ENCODE measurements around the gene LRRC18.
A peak's percentile ranks its signal among the peaks of the same experiment; 100 is the strongest.

LRRC18 gene

DNA sequence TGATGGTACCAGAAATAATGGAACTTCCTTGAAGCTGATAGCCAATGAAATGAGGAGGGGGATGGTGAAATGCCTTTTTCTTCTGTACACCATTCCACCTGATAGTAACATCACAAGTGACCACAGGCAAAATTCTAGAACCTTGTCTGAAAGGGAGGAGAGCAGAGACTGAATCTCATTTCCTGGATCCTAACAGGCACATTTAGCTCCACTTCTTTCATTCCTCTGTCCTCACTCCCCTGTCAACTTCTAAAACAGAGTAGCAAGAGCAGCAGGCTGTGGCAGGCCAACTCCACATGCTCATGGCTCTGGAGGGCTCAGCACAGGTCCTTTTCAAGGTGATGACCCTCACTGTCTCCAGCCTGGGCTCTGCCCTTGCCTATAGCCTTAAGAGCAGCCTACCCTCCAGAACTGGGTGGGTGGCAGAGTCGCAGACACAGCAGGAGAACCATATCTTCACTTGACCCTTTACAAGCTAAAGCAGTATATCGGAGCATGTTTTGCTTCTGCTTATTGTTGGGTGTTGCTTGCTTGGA, at the start of gene LRRC18:
Gene LRRC18, minus strand, starts transcription at position 51 of the 536 bp plus-strand sequence. CDS start 25,685 bp downstream, outside the sequence.
- TF ChIP-seq, protein P1, sequence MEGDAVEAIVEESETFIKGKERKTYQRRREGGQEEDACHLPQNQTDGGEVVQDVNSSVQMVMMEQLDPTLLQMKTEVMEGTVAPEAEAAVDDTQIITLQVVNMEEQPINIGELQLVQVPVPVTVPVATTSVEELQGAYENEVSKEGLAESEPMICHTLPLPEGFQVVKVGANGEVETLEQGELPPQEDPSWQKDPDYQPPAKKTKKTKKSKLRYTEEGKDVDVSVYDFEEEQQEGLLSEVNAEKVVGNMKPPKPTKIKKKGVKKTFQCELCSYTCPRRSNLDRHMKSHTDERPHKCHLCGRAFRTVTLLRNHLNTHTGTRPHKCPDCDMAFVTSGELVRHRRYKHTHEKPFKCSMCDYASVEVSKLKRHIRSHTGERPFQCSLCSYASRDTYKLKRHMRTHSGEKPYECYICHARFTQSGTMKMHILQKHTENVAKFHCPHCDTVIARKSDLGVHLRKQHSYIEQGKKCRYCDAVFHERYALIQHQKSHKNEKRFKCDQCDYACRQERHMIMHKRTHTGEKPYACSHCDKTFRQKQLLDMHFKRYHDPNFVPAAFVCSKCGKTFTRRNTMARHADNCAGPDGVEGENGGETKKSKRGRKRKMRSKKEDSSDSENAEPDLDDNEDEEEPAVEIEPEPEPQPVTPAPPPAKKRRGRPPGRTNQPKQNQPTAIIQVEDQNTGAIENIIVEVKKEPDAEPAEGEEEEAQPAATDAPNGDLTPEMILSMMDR (conservative IDR thresholded peaks at IDR 0.05; ENCODE audit: low read depth, low read length): no peak
- no peak within 1 kb of the TSS for H3K4me3 ChIP-seq (ENCODE audit: low read depth, low read length)
- DNase-seq (ENCODE audit: low read depth): no peak

DNA sequence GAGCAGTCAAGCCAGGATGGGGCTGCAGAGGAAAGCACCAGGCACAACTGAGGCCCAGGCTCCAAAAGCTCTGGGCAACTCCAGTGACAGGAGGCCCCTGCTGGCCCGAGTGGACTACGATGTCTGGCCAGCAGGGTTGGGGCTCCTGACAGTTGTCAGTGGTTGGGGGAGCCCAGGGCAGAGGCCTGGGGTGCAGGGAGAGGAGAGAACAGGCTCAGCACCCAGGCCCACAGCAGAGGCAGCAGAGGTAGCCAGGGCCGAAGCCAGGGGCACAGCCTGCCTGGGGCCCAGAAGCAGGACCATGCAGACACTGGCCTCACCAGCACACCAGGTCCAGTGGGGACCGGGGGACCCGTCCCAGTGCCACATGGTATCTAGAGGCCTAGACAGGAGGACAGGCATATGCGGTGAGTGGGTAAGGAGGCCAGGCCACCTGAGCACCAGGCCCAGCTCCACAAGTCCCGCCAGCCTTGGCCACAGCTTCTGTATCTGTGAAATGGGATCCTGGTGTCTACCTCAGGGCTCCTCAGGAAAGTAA, 46.0 kb upstream of the LRRC18 start:
- no peak for DNase-seq (ENCODE audit: low read depth)
- no peak overlapping the region for H3K4me3 ChIP-seq (ENCODE audit: low read depth, low read length)
- TF ChIP-seq, protein P1 (conservative IDR thresholded peaks at IDR 0.05; ENCODE audit: low read depth, low read length): no peak

DNA sequence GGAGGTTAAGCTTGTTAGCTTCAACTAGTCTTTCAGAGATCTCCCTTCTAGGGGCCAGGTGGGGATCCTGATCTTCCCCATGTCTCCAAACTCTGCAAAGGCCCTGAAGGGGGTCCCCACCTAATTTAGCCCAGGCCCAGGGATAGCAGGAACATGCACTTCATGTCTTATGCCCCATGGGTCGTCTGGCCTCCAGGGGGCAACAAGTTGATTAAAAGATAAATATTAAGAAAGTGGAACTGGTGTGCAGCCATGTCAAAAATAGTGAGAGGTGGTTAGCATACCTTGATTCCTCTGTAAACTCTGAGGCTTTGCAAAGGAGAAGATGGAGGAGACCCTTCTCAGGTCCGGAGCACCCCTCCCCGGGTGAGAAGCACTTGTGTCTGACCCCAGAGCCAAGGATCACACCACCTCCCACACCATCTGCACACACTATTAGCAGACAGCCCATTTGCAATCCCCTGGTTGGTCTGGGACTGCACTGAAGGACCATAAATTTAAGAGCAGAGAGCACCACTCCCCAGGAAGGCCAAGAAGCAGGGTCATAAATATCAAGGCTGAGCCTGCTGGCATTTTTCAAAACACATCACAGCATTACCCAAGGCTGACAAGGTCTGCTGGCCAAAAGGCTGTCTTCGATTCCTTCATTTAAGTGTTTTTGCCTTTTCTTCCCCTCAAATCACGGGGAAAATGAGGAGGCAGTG, 44.2 kb upstream of the LRRC18 start:
- TF ChIP-seq, protein P1 (conservative IDR thresholded peaks at IDR 0.05; ENCODE audit: low read depth, low read length): peak; percentile 5

DNA sequence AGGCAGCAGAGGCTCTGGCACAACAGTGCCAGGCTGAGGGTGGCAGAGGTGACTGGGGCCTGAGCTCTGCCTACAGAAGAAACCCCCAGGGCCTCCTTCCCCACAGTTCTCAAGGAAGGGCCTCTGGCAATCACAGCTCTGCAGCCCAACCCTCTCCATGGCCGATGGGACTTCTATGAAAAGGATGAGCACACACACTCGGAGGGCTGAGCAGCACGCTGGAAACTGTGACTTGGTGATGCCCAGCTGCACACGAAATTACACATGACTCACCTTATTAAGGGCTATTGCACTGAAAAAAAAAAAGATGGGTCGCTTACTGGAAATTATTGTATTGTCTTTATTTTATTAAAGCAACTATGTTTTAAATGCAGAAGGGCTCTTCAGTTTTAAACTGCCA, 42.9 kb upstream of the LRRC18 start:
- no peak for DNase-seq (ENCODE audit: low read depth)
- no peak overlapping the region for H3K4me3 ChIP-seq (ENCODE audit: low read depth, low read length)
- TF ChIP-seq, protein P1 (conservative IDR thresholded peaks at IDR 0.05; ENCODE audit: low read depth, low read length): no peak

More for the DNA sequence above, 44.2 kb upstream of the LRRC18 start:
- no peak for DNase-seq (ENCODE audit: low read depth)
- H3K4me3 ChIP-seq (ENCODE audit: low read depth, low read length): no peak overlapping the region

DNA sequence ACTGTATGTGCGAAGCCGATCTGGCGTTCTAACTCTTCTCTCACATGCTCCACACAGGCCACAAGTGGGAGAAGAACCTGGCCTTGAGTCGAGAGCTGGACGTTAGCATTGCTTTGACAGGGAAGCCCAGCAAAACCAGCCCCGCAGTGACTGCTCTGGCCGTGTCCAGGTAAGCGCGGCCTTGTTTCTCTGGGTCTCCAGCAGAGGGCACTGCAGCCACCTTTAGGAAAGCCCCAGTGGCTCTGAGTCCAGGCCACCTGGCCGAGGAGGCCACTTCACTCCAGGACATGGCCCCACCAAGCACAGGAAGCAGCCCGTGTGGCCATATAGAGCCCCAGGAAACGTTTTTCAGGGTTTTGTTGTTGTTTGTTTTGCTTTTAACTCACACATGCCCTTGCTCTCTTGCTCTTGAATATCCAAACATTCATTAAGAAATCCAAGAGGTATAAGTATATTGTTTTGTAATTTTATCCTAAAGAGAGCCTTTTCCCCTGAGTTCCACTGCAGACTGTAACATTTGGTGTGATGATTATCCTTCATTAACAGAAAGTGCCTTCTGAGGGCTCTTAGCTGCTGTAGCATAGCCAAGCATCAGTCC, 41.8 kb upstream of the LRRC18 start:
- TF ChIP-seq, protein P1 (conservative IDR thresholded peaks at IDR 0.05; ENCODE audit: low read depth, low read length): peak; percentile 93
- H3K4me3 ChIP-seq (ENCODE audit: low read depth, low read length): no peak overlapping the region
- peak; percentile 64 for DNase-seq (ENCODE audit: low read depth)

DNA sequence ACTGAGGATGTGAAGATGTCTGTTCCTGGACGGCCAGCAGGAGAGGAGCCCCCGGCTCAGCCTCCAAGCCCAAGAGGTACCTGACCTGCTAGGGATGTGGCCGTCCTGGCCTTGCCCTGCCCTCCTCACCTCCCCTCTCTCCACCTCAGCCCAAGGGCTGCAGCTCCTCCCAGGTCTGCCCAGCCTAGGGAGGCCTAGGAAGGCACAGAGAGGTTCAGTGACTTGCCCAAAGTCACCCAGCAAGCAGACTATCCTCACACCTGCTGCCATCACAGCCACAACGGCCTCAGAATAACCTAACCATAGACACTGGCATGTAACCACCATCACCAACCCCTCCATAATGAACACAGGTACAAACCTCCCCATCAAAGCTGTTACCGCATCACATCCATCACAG, 38.7 kb upstream of the LRRC18 start:
- H3K4me3 ChIP-seq (ENCODE audit: low read depth, low read length): no peak overlapping the region
- no peak for DNase-seq (ENCODE audit: low read depth)
- TF ChIP-seq, protein P1 (conservative IDR thresholded peaks at IDR 0.05; ENCODE audit: low read depth, low read length): no peak

Measured in choroid plexus epithelial cell (primary cell).